Measurements from ENCODE around the gene ERICH6.
"Not testable (repeated sequence)": the region's sequence is repeated elsewhere in the genome, so short reads cannot be mapped to it uniquely, and the experiment has no call there.

ERICH6 gene

DNA sequence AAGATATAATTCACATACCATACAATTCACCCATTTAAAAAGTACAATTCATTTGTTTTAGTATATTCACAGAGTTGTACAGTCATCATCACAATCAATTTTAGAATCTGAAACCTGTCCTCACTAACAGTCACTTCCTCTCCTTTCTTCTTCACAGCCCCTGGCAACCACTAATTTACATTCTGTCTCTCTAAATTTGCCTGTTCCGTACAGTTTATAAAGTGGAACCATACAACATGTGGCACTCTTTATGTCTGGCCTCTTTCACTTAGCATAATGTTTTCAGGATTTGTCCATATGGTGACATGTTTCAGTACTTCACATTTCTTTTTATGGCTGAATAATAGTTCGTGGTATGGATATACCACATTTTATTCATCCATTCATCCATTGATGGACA lies 22.7 kb downstream of the ERICH6 start:
- no peak for DNase-seq

GRCh38 chr3:150680562-150680961 lies 23.2 kb downstream of the ERICH6 start:
- DNase-seq = no peak

DNA sequence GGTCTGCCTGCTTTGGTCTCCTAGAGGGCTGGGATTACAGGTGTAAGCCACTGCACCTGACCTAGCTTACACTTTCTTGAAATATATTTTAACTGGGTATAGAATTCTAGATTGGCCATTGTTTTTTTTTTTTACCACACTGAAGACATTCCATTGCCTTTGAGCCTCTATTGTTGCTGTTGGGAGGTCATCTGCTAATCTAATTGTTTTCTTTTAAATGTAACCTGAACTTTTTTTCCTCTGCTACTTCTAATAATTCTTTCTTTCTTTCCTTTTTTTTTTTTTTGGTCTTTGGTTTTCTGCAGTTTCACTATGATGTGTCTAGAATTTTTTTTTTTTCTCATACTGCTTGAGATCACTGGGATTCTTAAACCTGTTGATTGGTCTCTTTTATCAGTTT lies 28.1 kb downstream of the ERICH6 start:
- DNase-seq = no peak

GRCh38 chr3:150673966-150674365 lies 29.8 kb downstream of the ERICH6 start:
- no peak for DNase-seq

DNA sequence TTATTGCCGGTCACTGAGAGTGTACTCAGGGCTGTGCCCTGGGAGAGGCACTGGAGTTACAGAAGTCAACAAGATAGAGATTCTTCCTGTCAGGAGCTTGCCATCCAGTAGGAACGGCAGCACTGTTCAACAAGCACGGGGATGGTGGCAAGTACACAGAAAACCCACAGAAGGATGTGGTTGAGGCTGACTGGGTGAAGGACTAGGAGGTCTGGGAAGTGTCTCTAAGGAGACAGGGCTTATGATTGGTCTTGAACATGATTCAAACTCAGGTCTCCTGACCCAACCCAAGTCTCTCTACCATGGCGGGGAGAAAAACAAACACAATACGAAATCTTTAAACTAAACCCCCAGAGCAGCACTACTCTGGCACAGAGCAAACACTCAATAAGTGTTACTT lies 37.6 kb downstream of the ERICH6 start:
- DNase-seq = no peak

GRCh38 chr3:150663461-150663860 lies 40.3 kb downstream of the ERICH6 start:
- DNase-seq = no peak

DNA sequence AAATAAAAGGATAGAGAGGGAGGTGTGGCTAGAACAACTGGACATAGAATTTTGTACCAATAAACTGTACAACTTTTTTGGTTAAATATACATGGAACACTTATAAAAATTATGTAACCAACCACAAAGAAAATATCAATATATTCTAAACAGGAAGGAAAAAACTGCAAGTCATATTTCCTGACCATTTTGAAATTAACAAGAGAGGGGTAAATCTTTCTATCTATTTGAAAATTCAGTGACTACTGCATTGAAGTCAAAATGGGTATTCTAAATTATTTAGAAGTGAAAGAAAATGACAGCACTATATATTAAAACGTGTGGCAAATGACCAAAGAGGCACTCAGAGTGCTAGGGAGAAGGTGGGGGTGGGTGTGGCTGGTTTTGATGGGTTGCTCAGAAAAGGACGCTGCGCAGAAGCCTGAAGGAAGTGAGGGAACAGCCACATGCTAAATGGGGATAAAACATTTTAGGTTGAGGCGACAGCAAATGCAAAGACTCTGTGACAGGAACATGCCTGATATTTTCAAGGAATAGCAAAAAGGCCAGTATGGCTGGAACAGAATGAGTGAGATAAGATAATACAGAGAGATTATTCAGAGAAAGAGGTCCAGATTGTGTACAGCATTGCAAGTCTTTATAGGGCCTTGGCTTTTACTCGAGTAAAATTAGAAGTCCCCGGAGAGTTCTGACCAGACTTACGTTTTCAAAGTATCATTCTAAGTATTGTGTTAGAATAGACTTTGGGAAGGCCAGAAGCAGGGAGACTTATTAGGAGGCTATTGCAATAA lies 41.1 kb downstream of the ERICH6 start:
- DNase-seq = no peak

DNA sequence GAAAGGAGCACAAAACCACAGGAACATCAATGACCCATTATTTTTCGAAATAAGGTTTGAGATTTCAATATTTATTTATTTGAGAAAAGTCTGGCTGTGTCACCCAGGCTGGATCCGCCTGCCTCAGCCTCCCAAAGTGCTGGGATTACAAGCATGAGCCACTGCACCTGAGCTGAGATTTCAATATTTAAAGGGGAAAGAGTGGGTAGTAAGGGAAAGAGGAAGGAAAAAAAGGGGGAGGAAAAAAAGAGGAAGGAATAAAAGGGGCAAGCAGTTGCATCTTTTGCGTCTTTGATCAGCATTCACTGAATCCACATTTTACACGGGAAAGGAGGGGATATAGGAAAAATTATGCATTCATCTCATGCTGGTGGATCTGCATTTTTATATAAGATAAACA lies 47.4 kb downstream of the ERICH6 start:
- no peak for DNase-seq

DNA sequence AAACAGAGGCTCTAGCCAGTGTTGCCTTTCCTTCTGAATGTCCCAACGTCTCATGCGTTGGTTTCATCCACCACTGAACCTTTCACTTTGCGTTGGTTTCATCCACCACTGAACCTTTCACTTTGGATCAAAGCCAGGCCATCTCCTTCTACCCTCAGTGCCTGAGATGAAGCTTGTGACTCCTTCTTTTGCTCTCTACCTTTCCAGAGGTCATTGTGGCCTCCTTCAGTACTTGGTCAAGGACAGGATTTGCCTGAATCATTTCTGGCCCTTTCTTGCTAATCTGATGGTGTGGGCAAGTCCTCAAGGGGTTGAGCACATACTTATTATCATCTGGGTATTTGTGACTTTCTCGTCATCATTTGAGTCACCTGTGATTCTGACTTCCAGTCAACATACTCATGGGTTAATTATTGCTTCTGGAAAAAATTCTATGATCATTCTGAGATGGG lies 50.6 kb downstream of the ERICH6 start:
- DNase-seq = no peak

DNA sequence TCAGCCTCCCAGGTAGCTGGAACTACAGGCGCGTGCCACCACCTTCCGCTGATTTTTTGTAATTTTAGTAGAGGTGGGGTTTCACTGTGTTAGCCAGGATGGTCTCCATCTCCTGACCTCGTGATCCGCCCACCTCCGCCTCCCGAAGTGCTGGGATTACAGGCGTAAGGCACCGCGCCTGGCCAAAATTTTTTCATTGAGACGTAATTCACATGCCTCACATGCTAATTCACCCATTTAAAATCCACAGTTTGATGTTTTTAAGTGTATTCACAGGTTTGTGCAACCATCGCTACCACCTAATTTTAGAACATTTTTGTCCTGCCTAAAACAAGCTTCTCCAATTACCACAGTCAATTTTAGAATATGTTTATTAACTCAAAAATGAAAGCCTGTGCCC lies 63.5 kb downstream of the ERICH6 start:
- no peak for DNase-seq

GRCh38 chr3:150639262-150639661 lies 64.5 kb downstream of the ERICH6 start:
- DNase-seq = no peak

DNA sequence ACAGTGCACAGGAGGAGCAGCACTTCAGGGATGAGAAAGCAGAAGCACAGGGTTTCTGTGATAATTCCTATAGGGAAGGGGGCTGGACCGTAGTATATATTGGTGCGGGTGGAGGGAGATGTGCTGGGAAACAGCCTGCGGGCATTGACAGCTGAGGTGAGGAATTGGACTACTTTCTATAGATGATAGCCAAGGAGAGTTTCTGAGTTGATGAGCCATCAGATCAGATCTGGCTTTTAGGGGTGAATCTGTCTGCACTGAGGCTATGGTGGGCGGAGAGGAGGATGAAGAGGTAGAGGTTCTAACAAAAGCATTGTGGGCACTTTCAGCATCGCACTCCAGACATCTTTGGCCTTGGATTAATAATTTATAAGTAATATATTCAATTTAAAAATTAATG lies 67.5 kb downstream of the ERICH6 start:
- DNase-seq = no peak

DNA sequence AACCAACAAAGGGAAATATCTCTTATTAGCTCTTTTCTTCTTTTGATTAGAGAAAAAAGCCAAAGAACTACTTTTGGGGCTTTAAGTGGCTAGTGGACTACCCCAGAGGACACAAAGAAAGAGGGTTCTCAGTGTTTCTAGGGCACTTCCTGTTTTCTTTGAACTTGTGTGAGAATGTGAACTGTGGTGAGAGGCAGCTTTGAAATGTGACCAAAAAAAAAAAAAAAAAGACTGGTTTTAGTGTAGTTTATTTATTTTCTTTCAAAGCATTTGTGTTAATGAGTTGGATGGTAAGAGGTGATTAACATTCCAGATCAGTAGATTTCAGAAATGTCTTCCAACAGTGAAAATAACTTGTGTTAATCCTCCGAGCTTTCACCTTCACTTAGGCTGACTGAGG lies 68.2 kb downstream of the ERICH6 start:
- no peak for DNase-seq

DNA sequence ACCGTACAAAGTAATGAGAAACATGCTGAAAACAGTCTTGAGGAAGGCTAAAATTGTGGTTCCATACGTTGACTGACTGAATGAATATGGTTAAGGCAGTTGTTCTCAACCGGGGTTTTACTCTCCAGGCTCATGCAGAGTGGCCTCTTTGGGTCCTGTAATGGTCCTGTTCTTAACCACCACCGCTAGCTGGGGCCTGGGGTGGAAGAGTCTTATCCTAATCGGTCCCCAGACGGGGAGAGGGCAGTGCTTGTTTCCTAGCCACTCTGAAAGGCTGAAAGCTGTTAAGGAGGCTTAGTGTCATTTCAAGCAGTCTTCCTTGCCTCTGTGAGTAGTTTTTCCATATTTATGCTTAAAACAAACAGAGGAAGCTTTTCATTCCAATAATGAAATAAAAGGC lies 68.6 kb downstream of the ERICH6 start:
- DNase-seq = no peak

DNA sequence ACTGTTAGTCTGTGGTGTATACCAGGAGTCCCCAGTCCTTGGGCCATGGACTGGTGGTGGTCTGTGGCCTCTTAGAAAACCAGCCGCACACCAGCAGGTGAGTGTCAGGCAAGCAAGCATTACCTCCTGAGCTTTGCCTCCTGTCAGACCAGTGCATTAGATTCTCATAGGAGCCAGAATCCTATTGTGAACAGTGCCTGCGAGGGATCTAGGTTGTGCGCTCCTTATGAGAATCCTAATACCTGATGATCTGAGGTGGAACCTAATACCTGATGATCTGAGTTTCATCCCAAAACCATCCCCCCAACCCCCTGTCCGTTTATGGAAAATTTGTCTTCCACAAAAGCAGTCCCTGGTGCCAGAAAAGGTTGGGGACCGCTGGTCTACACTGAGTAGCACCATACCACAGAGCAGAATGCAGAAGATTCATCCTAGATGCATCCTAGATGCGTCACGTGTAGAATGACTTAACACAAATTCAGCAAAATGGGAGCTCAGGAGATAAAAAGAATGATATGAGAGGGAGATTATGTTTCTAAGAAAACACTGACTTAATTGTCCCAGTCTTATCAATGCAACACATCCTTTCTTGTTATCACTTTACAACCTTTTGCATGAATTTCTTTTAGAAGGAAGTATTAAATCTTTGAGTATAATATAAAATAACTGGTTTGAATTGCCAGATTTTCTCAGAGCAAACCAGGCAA lies 72.1 kb downstream of the ERICH6 start:
- DNase-seq = no peak

GRCh38 chr3:150627557-150627956 lies 76.2 kb downstream of the ERICH6 start:
- DNase-seq = no peak

GRCh38 chr3:150626148-150626930 lies 77.4 kb downstream of the ERICH6 start:
- DNase-seq = no peak

- no peak for DNase-seq
These were observed 79.8 kb downstream of the ERICH6 start for GRCh38 chr3:150623945-150624344.

DNA sequence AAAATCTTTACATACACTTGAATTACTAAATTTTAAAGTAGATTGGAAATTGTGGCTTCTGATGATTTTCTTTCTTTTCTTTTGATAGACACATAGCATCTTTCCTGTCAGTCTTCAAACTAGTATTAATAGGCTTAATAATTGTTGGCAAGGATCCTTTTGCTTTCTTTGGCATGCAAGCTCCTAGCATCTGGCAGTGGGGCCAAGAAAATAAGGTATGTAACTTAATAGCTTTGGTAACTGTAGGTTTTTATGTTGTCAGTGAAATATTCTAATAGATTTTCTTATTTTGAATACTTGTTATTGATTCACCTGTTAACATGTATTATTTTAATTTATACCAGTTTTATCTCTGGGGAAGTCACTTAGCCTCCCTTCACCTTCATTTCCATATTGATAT lies 80.8 kb downstream of the ERICH6 start:
- not testable (repeated sequence) for DNase-seq

- no peak for DNase-seq
These were observed 83.6 kb downstream of the ERICH6 start for GRCh38 chr3:150620002-150620689.

DNA sequence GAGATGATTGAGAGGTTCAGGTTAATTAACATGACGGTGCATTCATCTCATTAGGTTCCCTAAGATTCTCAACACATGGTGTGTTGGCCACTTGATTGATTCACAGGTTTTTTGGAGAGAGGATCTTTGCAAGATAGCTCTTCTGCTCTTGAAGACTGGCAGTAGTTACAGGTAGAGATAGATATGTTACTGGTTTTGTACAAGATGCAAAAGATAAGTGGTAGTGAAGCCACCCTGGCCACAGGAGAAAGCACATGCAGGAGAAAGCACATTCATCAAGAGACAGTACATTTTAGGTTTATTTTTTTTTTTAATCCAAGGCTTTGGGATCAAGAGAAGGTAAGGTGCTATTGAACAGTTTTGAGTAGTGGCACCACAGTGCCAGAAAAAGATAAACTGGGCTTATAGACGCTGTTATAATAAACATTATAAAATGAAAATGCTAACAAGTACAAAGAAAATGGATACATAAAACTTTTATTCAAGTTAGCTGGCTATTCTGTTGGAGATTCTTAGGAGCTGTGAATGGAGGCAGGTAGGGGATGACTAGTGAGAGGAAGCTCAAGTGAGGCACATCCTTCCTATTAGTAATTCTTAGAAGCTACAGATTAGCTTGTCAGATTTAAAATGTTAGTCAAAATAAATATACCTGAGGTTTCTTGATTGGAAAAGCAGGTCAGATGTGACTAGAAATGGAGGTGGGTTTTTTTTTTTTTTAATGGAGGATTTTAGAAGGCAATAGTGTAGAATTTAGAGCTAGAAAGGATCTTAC lies 89.8 kb downstream of the ERICH6 start:
- no peak for DNase-seq

DNA sequence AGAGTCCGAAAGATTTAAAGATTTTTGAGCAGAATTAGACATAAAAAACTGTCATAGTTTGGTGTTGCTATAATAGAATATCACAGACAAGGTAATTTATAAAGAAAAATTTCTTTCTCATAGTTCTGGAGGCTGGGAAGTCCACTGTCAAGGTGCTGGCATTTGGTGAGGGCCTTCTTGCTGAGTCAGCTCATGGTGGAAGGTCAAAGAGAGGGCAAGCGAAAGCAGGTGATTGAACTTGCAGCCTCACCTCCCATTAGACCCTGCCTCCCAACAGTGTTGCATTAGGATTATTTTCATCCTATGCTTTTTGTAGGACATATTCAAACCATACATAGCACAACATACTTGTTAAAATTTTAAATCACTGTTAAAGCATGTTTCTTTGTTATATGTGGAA lies 90.7 kb downstream of the ERICH6 start:
- no peak for DNase-seq
